Caco-2 (cell line): ENCODE measurements around the gene BMP7. TPM values are rescaled to one million over a fixed set of nuclear protein-coding genes. Genes with fewer than 3 reads are reported as not detected.

Experiments used
- BruUV-seq: library from RNA; stranded (reverse); fragments of 400-500 nt; replicated peaks from 2 replicates; lab custom pipeline; 2021; lab: Mats Ljungman, UMichigan
- CTCF ChIA-PET: fragments of 300-600 bp; sonication (Branson Sonifier 250); formaldehyde crosslinking; loops from one replicate; lab custom pipeline; 2022; ENCODE audit warnings: antibody characterized with exemption; lab: Charles Lee
- POLR2A ChIA-PET: fragments of 300-600 bp; sonication (Branson Sonifier 250); formaldehyde crosslinking; loops from one replicate; lab custom pipeline; 2022; ENCODE audit warnings: antibody characterized with exemption; lab: Charles Lee
- DNase-seq, 2 experiments: peaks; one replicate each; pipeline versions ENCODE4 v3.0.0 to v3.0.0-alpha.2; 2020 to 2022
- H3K27me3 ChIP-seq: replicated peaks from 2 replicates; pipeline ENCODE4 v1.6.0; 2011; ENCODE audit warnings: low read length; ENCODE audit not compliant: control insufficient read depth, insufficient read depth
- H3K36me3 ChIP-seq: 2 replicates; pipeline ENCODE4 v1.5.1; 2011; ENCODE audit warnings: low read length; ENCODE audit not compliant: control insufficient read depth, insufficient read depth
- H3K4me1 ChIP-seq: fragments of 250-450 bp; sonication (Bioruptor Pico); 2 replicates; pipeline ENCODE4 v1.5.1; 2020; ENCODE audit warnings: mild to moderate bottlenecking
- H3K4me3 ChIP-seq: 2 replicates; pipeline ENCODE4 v1.5.1; 2011; ENCODE audit warnings: low read depth, mild to moderate bottlenecking, control low read depth, low read length
- H3K9me3 ChIP-seq: fragments of 250-450 bp; sonication (Bioruptor Pico); 2 replicates; pipeline ENCODE4 v1.5.1; 2020; ENCODE audit warnings: mild to moderate bottlenecking, moderate library complexity
- H3K27ac Mint-ChIP-seq: one replicate; pipeline ENCODE4 v1.8.0; 2022; ENCODE audit warnings: mixed read lengths; ENCODE audit not compliant: unreplicated experiment
- H3K27me3 Mint-ChIP-seq: one replicate; pipeline ENCODE4 v1.8.0; 2022; ENCODE audit warnings: mixed read lengths; ENCODE audit not compliant: insufficient read depth, unreplicated experiment
- H3K36me3 Mint-ChIP-seq: one replicate; pipeline ENCODE4 v1.8.0; 2022; ENCODE audit warnings: mild to moderate bottlenecking, mixed read lengths; ENCODE audit not compliant: insufficient read depth, unreplicated experiment
- H3K4me1 Mint-ChIP-seq: one replicate; pipeline ENCODE4 v1.8.0; 2022; ENCODE audit warnings: low read depth, mixed read lengths; ENCODE audit not compliant: unreplicated experiment
- H3K4me3 Mint-ChIP-seq: one replicate; pipeline ENCODE4 v1.8.0; 2022; ENCODE audit warnings: mild to moderate bottlenecking, moderate library complexity, mixed read lengths; ENCODE audit not compliant: unreplicated experiment
- H3K9me3 Mint-ChIP-seq: one replicate; pipeline ENCODE4 v1.8.0; 2022; ENCODE audit warnings: mixed read lengths; ENCODE audit not compliant: unreplicated experiment
- CTCF ChIP-seq, 2 experiments: fragments of 200-600 bp in 1 of 2; IDR thresholded peaks; 1 replicate in 1 of 2; 2 replicates in 1 of 2; pipeline versions ENCODE4 v1.5.1 to v1.8.0; 2011 to 2022; ENCODE audit warnings: antibody characterized with exemption in 1 of 2, control low read depth in 1 of 2, inconsistent platforms in 1 of 2, low read depth in 1 of 2, low read length in 1 of 2, mild to moderate bottlenecking in 1 of 2, moderate library complexity in 1 of 2; ENCODE audit not compliant: insufficient read depth in 1 of 2, severe bottlenecking in 1 of 2, unreplicated experiment in 1 of 2
- intact Hi-C: fragments of 100-400 bp; cut with micrococcal nuclease; formaldehyde crosslinking; loops from one replicate; pipeline ENCODE4 v1.10.0; 2022; ENCODE audit not compliant: unreplicated experiment
- total RNA-seq: library from RNA; stranded (reverse); gene quantifications from 2 replicates; pipeline ENCODE4 v1.2.3, GENCODE V29; 2022

Gene BMP7
- total RNA-seq, 1 experiment from 2014 or later, result 317 TPM

GRCh38 chr20:57259938-57260921, 6.2 kb downstream of the BMP7 start:
- Mint-ChIP-seq H3K27ac (no peak overlapping the region), H3K4me1 (peaks cover 62% of the 10 kb centered on the region), H3K4me3 (no peak overlapping the region), H3K27me3 (no peaks in the 10 kb centered on the region), H3K9me3 (no peaks in the 10 kb centered on the region), H3K36me3 (peaks cover 90% of the 10 kb centered on the region)
- H3K4me1 ChIP-seq, result peaks cover 39% of the 10 kb centered on the region
- no peak for DNase-seq
- intact Hi-C loops, result no loop called here
- no peaks in the 10 kb centered on the region for H3K27me3 ChIP-seq
- TF ChIP-seq CTCF (IDR thresholded peaks at IDR 0.05; ENCODE audit: insufficient read depth in 1 of 2, low read depth in 1 of 2, low read length in 1 of 2, severe bottlenecking in 1 of 2, unreplicated experiment in 1 of 2), result no peak
- ChIA-PET CTCF (interaction anchor here (0.6 to 6.1 kb wide), 2 partner anchors 72 to 1968 kb away, joined by 3 to 74 read pairs; no protein-coding TSS in a partner anchor), POLR2A (no interaction called here)
- H3K9me3 ChIP-seq, result no peaks in the 10 kb centered on the region
- H3K36me3 ChIP-seq, result no peaks in the 10 kb centered on the region
- BruUV-seq, result no TSS peak
- H3K4me3 ChIP-seq, result no peak overlapping the region

- Histone ChIP-seq H3K4me3 (no peak overlapping the region), H3K36me3 (no peaks in the 10 kb centered on the region), H3K27me3 (no peaks in the 10 kb centered on the region), H3K4me1 (peaks cover 39% of the 10 kb centered on the region), H3K9me3 (no peaks in the 10 kb centered on the region)
- ChIA-PET POLR2A (interaction anchor here (1.2 kb wide), 1 partner anchor 11 kb away, joined by 4 read pairs; no protein-coding TSS in a partner anchor), CTCF (interaction anchor here (2.6 kb wide), 1 partner anchor 73 kb away, joined by 12 read pairs; no protein-coding TSS in a partner anchor)
- Mint-ChIP-seq H3K27me3 (no peaks in the 10 kb centered on the region), H3K36me3 (peaks cover 95% of the 10 kb centered on the region), H3K9me3 (no peaks in the 10 kb centered on the region), H3K27ac (no peak overlapping the region), H3K4me3 (no peak overlapping the region), H3K4me1 (peaks cover 69% of the 10 kb centered on the region)
- DNase-seq, result no peak
- intact Hi-C loops, result no loop called here
- no TSS peak for BruUV-seq
- no peak for TF ChIP-seq CTCF (IDR thresholded peaks at IDR 0.05; ENCODE audit: insufficient read depth in 1 of 2, low read depth in 1 of 2, low read length in 1 of 2, severe bottlenecking in 1 of 2, unreplicated experiment in 1 of 2)
Measured at GRCh38 chr20:57259121-57259937, 7.1 kb downstream of the BMP7 start.
